Endometrial microvascular endothelial cells (primary cell): ENCODE measurements around the gene POLR1A. TPM values are rescaled to one million over a fixed set of nuclear protein-coding genes. Genes with fewer than 3 reads are reported as not detected.

ENCODE experiments used
- in situ Hi-C: cut with HindIII; loops from 2 replicates; pipeline ENCODE4 v1.10.0; 2017; ENCODE audit warnings: low sequenced_read_pairs, low pct_unique_long_range_greater_than_20kb; ENCODE audit errors: inconsistent ontology term
- total RNA-seq: library from RNA; depleted of rRNA; stranded (reverse); fragments of >200 nt; gene quantifications from one replicate; pipeline ENCODE4 v1.2.3, GENCODE V29; 2015; ENCODE audit errors: inconsistent ontology term

POLR1A gene
- total RNA-seq: 20.9 TPM

- in situ Hi-C loops: no loop called here
Measured at GRCh38 chr2:86105252-86105968, at the start of gene POLR1A. POLR1A (minus strand) TSS chr2:86105886; CDS start chr2:86105776, 110 bp downstream.

- in situ Hi-C loops: no loop called here
Measured at GRCh38 chr2:86150502-86150901, 44.8 kb upstream of the POLR1A start.

- in situ Hi-C loops: no loop called here
Measured at GRCh38 chr2:86147793-86148192, 42.1 kb upstream of the POLR1A start.

- in situ Hi-C loops: no loop called here
Measured at GRCh38 chr2:86143926-86144685, 38.4 kb upstream of the POLR1A start.

- in situ Hi-C loops: no loop called here
Measured at GRCh38 chr2:86143307-86143706, 37.6 kb upstream of the POLR1A start.

- in situ Hi-C loops: no loop called here
Measured at GRCh38 chr2:86142436-86143257, 37.0 kb upstream of the POLR1A start.

- in situ Hi-C loops: no loop called here
Measured at GRCh38 chr2:86140969-86141392, 35.3 kb upstream of the POLR1A start.

- in situ Hi-C loops: no loop called here
Measured at GRCh38 chr2:86139981-86140380, 34.3 kb upstream of the POLR1A start.

GRCh38 chr2:86138736-86139625, 33.3 kb upstream of the POLR1A start:
- in situ Hi-C loops: no loop called here

- in situ Hi-C loops: no loop called here
Measured at GRCh38 chr2:86136141-86136540, 30.5 kb upstream of the POLR1A start.

GRCh38 chr2:86135653-86136052, 30.0 kb upstream of the POLR1A start:
- in situ Hi-C loops: no loop called here

- in situ Hi-C loops: no loop called here
Measured at GRCh38 chr2:86134709-86135108, 29.0 kb upstream of the POLR1A start.

GRCh38 chr2:86124683-86125082, 19.0 kb upstream of the POLR1A start:
- in situ Hi-C loops: no loop called here

GRCh38 chr2:86123328-86123925, 17.7 kb upstream of the POLR1A start:
- in situ Hi-C loops: no loop called here

GRCh38 chr2:86118130-86118529, 12.4 kb upstream of the POLR1A start:
- in situ Hi-C loops: no loop called here

- in situ Hi-C loops: no loop called here
Measured at GRCh38 chr2:86107031-86107430, 1.3 kb upstream of the POLR1A start.

GRCh38 chr2:86105969-86106945, 571 bp upstream of the POLR1A start, which contains the start of gene PTCD3:
PTCD3 (plus strand) TSS chr2:86106235; CDS start chr2:86106248, 13 bp downstream.
- in situ Hi-C loops: no loop called here
